Measurements from ENCODE around the gene RCAN1.

Gene RCAN1

GRCh38 chr21:34598931-34599400 is 15.9 kb downstream of the RCAN1 start:
- DNase-seq (ENCODE audit: low spot score) = no peak

GRCh38 chr21:34597406-34597805 is 17.5 kb downstream of the RCAN1 start:
- DNase-seq (ENCODE audit: low spot score) = no peak

GRCh38 chr21:34596561-34597271 is 18.2 kb downstream of the RCAN1 start:
- no peak for DNase-seq (ENCODE audit: low spot score)

GRCh38 chr21:34595457-34595856 is 19.5 kb downstream of the RCAN1 start:
- no peak for DNase-seq (ENCODE audit: low spot score)

GRCh38 chr21:34594566-34595234 is 20.2 kb downstream of the RCAN1 start:
- no peak for DNase-seq (ENCODE audit: low spot score)

- no peak for DNase-seq (ENCODE audit: low spot score)
These were observed 20.9 kb downstream of the RCAN1 start for GRCh38 chr21:34593954-34594531.

GRCh38 chr21:34593423-34593822 is 21.5 kb downstream of the RCAN1 start:
- no peak for DNase-seq (ENCODE audit: low spot score)

- no peak for DNase-seq (ENCODE audit: low spot score)
These were observed 22.6 kb downstream of the RCAN1 start for GRCh38 chr21:34592120-34592955.

- DNase-seq (ENCODE audit: low spot score) = no peak
These were observed 24.4 kb downstream of the RCAN1 start for GRCh38 chr21:34590520-34590919.

GRCh38 chr21:34589511-34590282 is 25.2 kb downstream of the RCAN1 start:
- DNase-seq (ENCODE audit: low spot score) = no peak

GRCh38 chr21:34583926-34584563 is 30.9 kb downstream of the RCAN1 start:
- DNase-seq (ENCODE audit: low spot score) = no peak

GRCh38 chr21:34582506-34583150 is 32.3 kb downstream of the RCAN1 start:
- DNase-seq (ENCODE audit: low spot score) = peak; percentile 47

GRCh38 chr21:34580181-34580700 is 34.7 kb downstream of the RCAN1 start:
- DNase-seq (ENCODE audit: low spot score) = no peak

- DNase-seq (ENCODE audit: low spot score) = no peak
These were observed 35.5 kb downstream of the RCAN1 start for GRCh38 chr21:34579411-34579810.

GRCh38 chr21:34576041-34576511 is 38.8 kb downstream of the RCAN1 start:
- no peak for DNase-seq (ENCODE audit: low spot score)

- no peak for DNase-seq (ENCODE audit: low spot score)
These were observed 40.0 kb downstream of the RCAN1 start for GRCh38 chr21:34574601-34575529.

- DNase-seq (ENCODE audit: low spot score) = no peak
These were observed 42.9 kb downstream of the RCAN1 start for GRCh38 chr21:34571994-34572393.

GRCh38 chr21:34570313-34570712 is 44.6 kb downstream of the RCAN1 start:
- no peak for DNase-seq (ENCODE audit: low spot score)

GRCh38 chr21:34569381-34569979 is 45.4 kb downstream of the RCAN1 start:
- no peak for DNase-seq (ENCODE audit: low spot score)
